Immature natural killer cell (primary cell): ENCODE measurements around the gene LRRC4C. TPM values are rescaled to one million over a fixed set of nuclear protein-coding genes. Genes with fewer than 3 reads are reported as not detected.

Source experiments
- DNase-seq, 3 donors: peaks; one replicate each; pipeline ENCODE4 v3.0.0; 2022; ENCODE audit warnings: mixed read lengths in 1 of 3
- H3K27ac Mint-ChIP-seq, 6 donors: one replicate each; pipeline ENCODE4 v1.8.0; 2020; ENCODE audit warnings: mixed read lengths in 6 of 6, mild to moderate bottlenecking in 5 of 6, inconsistent platforms in 4 of 6, moderate library complexity in 3 of 6
- H3K27me3 Mint-ChIP-seq, 3 donors: one replicate each; pipeline ENCODE4 v1.8.0; 2020 to 2021; ENCODE audit warnings: low read depth in 3 of 3, mild to moderate bottlenecking in 3 of 3, mixed read lengths in 3 of 3, moderate library complexity in 3 of 3, inconsistent platforms in 1 of 3
- H3K36me3 Mint-ChIP-seq, 3 donors: one replicate each; pipeline ENCODE4 v1.8.0; 2020; ENCODE audit warnings: mixed read lengths in 3 of 3, inconsistent platforms in 2 of 3, mild to moderate bottlenecking in 2 of 3
- H3K4me1 Mint-ChIP-seq, 2 donors: one replicate each; pipeline ENCODE4 v1.8.0; 2020; ENCODE audit warnings: inconsistent platforms in 2 of 2, mild to moderate bottlenecking in 2 of 2, mixed read lengths in 2 of 2, moderate library complexity in 1 of 2
- H3K4me3 Mint-ChIP-seq, 5 donors: one replicate each; pipeline ENCODE4 v1.8.0; 2020; ENCODE audit warnings: mild to moderate bottlenecking in 5 of 5, mixed read lengths in 5 of 5, inconsistent platforms in 3 of 5, moderate library complexity in 3 of 5
- H3K9me3 Mint-ChIP-seq, 6 donors: one replicate each; pipeline ENCODE4 v1.8.0; 2020; ENCODE audit warnings: mild to moderate bottlenecking in 6 of 6, mixed read lengths in 6 of 6, inconsistent platforms in 4 of 6, moderate library complexity in 3 of 6
- polyA plus RNA-seq, 3 donors: library from polyadenylated mRNA; unstranded; fragments of 300-500 nt; fragmentation: Illumina TruSeq; gene quantifications; one replicate each; pipeline ENCODE4 v1.2.3, GENCODE V29; 2021

LRRC4C gene
- polyA plus RNA-seq, 3 donors from 2014 or later = not detected

DNA sequence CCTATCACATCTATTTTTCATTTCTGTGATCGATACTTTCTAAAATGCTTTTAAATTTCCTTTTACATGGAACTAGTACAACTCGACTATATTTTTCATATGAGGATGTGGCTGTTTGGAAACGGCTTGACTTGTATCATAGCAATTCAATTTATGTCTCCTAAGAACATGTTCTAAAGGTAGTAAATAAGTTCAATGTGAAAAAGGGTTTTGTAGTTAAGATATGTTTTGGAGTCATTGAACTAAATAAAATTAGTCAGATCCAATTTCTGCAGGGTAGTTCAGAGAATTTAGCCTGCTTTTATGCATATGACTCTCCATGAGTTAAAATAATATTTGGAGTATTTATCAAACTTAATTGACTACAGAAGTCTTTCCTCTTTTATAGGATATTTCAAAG lies 1121.4 kb downstream of the LRRC4C start:
- Mint-ChIP-seq H3K4me3 (no peak overlapping the region), H3K27me3 (peaks cover 0 to 3% (median 0%) of the 10 kb centered on the region in 3 donors), H3K4me1 (no peaks in the 10 kb centered on the region), H3K27ac (no peak overlapping the region), H3K36me3 (no peaks in the 10 kb centered on the region), H3K9me3 (peaks cover 7 to 51% (median 20%) of the 10 kb centered on the region in 6 donors)
- DNase-seq = no peak

GRCh38 chr11:40337118-40337517 lies 1122.3 kb downstream of the LRRC4C start:
- no peak overlapping the region for H3K27ac Mint-ChIP-seq

GRCh38 chr11:40328890-40329614 lies 1130.4 kb downstream of the LRRC4C start:
- Mint-ChIP-seq H3K4me1 (no peaks in the 10 kb centered on the region), H3K36me3 (no peaks in the 10 kb centered on the region), H3K27me3 (no peaks in the 10 kb centered on the region), H3K9me3 (peaks cover 2 to 37% (median 14%) of the 10 kb centered on the region in 6 donors), H3K27ac (no peak overlapping the region), H3K4me3 (no peak overlapping the region)
- no peak for DNase-seq

More at GRCh38 chr11:40337118-40337517, 1122.3 kb downstream of the LRRC4C start:
- DNase-seq = no peak
- Mint-ChIP-seq H3K4me3 (no peak overlapping the region), H3K36me3 (no peaks in the 10 kb centered on the region), H3K9me3 (peaks cover 4 to 43% (median 21%) of the 10 kb centered on the region in 6 donors), H3K4me1 (no peaks in the 10 kb centered on the region), H3K27me3 (peaks cover 0 to 1% (median 0%) of the 10 kb centered on the region in 3 donors)

GRCh38 chr11:40323241-40323640 lies 1136.2 kb downstream of the LRRC4C start:
- DNase-seq = no peak
- peaks cover 0 to 19% (median 11%) of the 10 kb centered on the region in 6 donors for H3K9me3 Mint-ChIP-seq
- no peaks in the 10 kb centered on the region for H3K4me1 Mint-ChIP-seq
- no peak overlapping the region for H3K4me3 Mint-ChIP-seq
- peaks cover 0 to 2% (median 0%) of the 10 kb centered on the region in 3 donors for H3K27me3 Mint-ChIP-seq
- H3K27ac Mint-ChIP-seq = no peak overlapping the region
- no peaks in the 10 kb centered on the region for H3K36me3 Mint-ChIP-seq

DNA sequence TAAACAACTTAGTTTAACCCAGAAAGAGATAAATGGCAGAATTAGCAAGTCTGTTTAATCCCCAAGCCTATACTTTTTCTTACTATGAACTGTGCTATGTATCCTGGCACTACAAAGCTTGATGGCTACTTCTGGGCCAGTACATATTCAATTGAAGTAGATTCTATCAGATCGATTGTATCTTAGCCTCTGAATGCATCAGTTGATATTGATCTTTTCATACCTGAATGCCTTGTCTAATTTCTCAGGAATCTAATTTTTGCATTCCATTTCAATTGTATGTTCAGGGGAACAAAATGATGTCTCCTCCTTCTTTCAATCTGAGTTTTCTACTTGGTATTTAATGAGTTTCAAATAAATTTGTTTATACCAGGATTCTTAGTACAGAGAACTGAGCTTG lies 1137.9 kb downstream of the LRRC4C start:
- Mint-ChIP-seq H3K4me1 (no peaks in the 10 kb centered on the region), H3K4me3 (no peak overlapping the region), H3K27ac (no peak overlapping the region), H3K9me3 (peaks cover 0 to 29% (median 9%) of the 10 kb centered on the region in 6 donors), H3K36me3 (no peaks in the 10 kb centered on the region), H3K27me3 (peaks cover 0 to 2% (median 0%) of the 10 kb centered on the region in 3 donors)
- DNase-seq = no peak

- Mint-ChIP-seq H3K27me3 (peaks cover 0 to 2% (median 0%) of the 10 kb centered on the region in 3 donors), H3K4me3 (no peak overlapping the region), H3K36me3 (no peaks in the 10 kb centered on the region), H3K9me3 (peaks cover 5 to 42% (median 14%) of the 10 kb centered on the region in 6 donors), H3K27ac (no peak overlapping the region), H3K4me1 (no peaks in the 10 kb centered on the region)
- DNase-seq = no peak
Observed at GRCh38 chr11:40316171-40316570, 1143.3 kb downstream of the LRRC4C start.

- no peak for DNase-seq
- peaks cover 6 to 42% (median 15%) of the 10 kb centered on the region in 6 donors for H3K9me3 Mint-ChIP-seq
Observed at GRCh38 chr11:40315122-40315521, 1144.3 kb downstream of the LRRC4C start.

GRCh38 chr11:40314327-40314726 lies 1145.1 kb downstream of the LRRC4C start:
- H3K27ac Mint-ChIP-seq = no peak overlapping the region

More at GRCh38 chr11:40315122-40315521, 1144.3 kb downstream of the LRRC4C start:
- Mint-ChIP-seq H3K27ac (no peak overlapping the region), H3K4me1 (no peaks in the 10 kb centered on the region), H3K36me3 (no peaks in the 10 kb centered on the region), H3K4me3 (no peak overlapping the region), H3K27me3 (peaks cover 0 to 2% (median 0%) of the 10 kb centered on the region in 3 donors)

GRCh38 chr11:40306938-40307548 lies 1152.4 kb downstream of the LRRC4C start:
- Mint-ChIP-seq H3K27ac (no peak overlapping the region), H3K4me1 (no peaks in the 10 kb centered on the region), H3K9me3 (peaks cover 2 to 22% (median 9%) of the 10 kb centered on the region in 6 donors), H3K36me3 (no peaks in the 10 kb centered on the region), H3K27me3 (no peaks in the 10 kb centered on the region), H3K4me3 (no peak overlapping the region)
- DNase-seq = no peak

More at GRCh38 chr11:40314327-40314726, 1145.1 kb downstream of the LRRC4C start:
- no peak overlapping the region for H3K4me3 Mint-ChIP-seq
- H3K4me1 Mint-ChIP-seq = no peaks in the 10 kb centered on the region
- H3K27me3 Mint-ChIP-seq = peaks cover 0 to 2% (median 0%) of the 10 kb centered on the region in 3 donors
- H3K36me3 Mint-ChIP-seq = no peaks in the 10 kb centered on the region
- H3K9me3 Mint-ChIP-seq = peaks cover 6 to 40% (median 15%) of the 10 kb centered on the region in 6 donors
- no peak for DNase-seq

- Mint-ChIP-seq H3K36me3 (no peaks in the 10 kb centered on the region), H3K4me3 (no peak overlapping the region), H3K27me3 (no peaks in the 10 kb centered on the region), H3K27ac (no peak overlapping the region), H3K4me1 (no peaks in the 10 kb centered on the region), H3K9me3 (peaks cover 2 to 25% (median 10%) of the 10 kb centered on the region in 6 donors)
- no peak for DNase-seq
Observed at GRCh38 chr11:40302669-40303068, 1156.8 kb downstream of the LRRC4C start.

DNA sequence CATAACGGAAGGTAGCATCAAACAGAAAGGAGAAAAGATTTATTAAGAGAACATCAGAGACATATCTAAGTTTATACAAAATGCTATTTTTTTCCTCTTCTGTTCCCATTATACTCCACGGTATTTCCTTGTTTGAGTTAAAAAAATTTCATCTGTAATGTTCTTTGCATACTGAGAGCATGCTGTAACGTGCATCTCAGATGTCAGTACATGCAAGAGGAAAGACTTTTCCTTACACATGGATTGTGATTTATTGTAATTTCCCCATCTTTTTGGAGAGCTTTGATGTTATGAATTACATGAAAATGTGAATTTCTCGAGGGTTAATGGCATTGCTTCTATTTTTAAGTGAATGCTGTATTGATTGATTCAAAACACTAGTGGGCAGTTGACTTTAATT lies 1164.0 kb downstream of the LRRC4C start:
- peaks cover 2 to 7% of the 10 kb centered on the region in 2 donors for H3K4me1 Mint-ChIP-seq
- H3K4me3 Mint-ChIP-seq = no peak overlapping the region
- no peak overlapping the region for H3K27ac Mint-ChIP-seq
- peaks cover 0 to 6% (median 2%) of the 10 kb centered on the region in 3 donors for H3K27me3 Mint-ChIP-seq
- peaks cover 3 to 35% (median 15%) of the 10 kb centered on the region in 6 donors for H3K9me3 Mint-ChIP-seq
- no peak for DNase-seq
- no peaks in the 10 kb centered on the region for H3K36me3 Mint-ChIP-seq

DNA sequence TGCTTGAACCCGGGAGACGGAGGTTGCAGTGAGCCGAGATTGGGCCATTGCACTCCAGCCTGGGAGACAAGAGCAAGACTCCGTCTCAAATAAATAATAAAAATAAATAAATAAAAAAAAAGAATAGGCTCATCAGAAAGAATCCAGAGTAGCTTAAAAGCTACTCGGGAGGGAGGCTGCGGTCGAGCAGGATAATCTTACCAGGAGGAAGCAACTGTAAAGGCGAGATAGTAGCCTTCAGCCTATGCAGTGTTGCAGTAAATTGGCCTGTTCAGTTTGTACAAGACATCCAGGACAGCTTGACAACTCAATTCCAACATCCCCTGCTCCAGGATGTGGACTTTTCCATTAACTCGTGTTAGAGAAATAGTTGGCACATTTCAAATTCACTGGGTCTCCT lies 1164.7 kb downstream of the LRRC4C start:
- H3K36me3 Mint-ChIP-seq = no peaks in the 10 kb centered on the region

DNA sequence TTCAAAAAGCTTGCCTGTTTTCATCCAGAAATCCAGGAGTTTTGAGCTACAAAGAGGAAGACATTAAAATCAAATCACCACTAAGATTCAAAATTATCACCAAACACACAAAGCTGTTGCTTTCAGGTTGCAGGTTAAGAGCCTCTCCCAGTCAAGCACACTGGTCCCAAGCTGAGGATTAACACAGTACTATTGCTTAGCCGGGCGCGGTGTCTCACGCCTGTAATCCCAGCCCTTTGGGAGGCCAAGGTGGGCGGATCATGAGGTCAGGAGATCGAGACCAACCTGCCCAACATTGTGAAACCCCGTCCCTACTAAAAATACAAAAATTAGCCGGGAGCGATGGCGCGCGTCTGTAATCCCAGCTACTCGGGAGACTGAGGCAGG lies 1165.1 kb downstream of the LRRC4C start:
- Mint-ChIP-seq H3K9me3 (peaks cover 1 to 27% (median 16%) of the 10 kb centered on the region in 6 donors), H3K27me3 (peaks cover 0 to 6% (median 2%) of the 10 kb centered on the region in 3 donors), H3K4me3 (peak overlapping the region in 3 of 5 donors; percentile 50 to 71 (median 54)), H3K4me1 (peaks cover 2 to 7% of the 10 kb centered on the region in 2 donors), H3K27ac (no peak overlapping the region), H3K36me3 (no peaks in the 10 kb centered on the region)
- no peak for DNase-seq

More for the DNA sequence above, 1164.7 kb downstream of the LRRC4C start:
- H3K27me3 Mint-ChIP-seq = peaks cover 0 to 6% (median 2%) of the 10 kb centered on the region in 3 donors
- H3K27ac Mint-ChIP-seq = no peak overlapping the region
- no peak overlapping the region for H3K4me3 Mint-ChIP-seq
- peaks cover 2 to 7% of the 10 kb centered on the region in 2 donors for H3K4me1 Mint-ChIP-seq
- no peak for DNase-seq
- H3K9me3 Mint-ChIP-seq = peaks cover 3 to 31% (median 18%) of the 10 kb centered on the region in 6 donors
